Measurements from ENCODE around the gene TNFRSF25. TPM values are rescaled to one million over a fixed set of nuclear protein-coding genes. Genes with fewer than 3 reads are reported as not detected.
"Not testable (repeated sequence)": the region's sequence is repeated elsewhere in the genome, so short reads cannot be mapped to it uniquely, and the experiment has no call there.

TNFRSF25 gene
- total RNA-seq, 2 experiments from 2014 or later = 82.4 to 87.0 TPM

- Mint-ChIP-seq H3K27me3 (ENCODE audit: low read depth) (peaks cover 42% of the 10 kb centered on the region), H3K27ac (no peak overlapping the region), H3K4me3 (no peak overlapping the region), H3K4me1 (ENCODE audit: low read depth) (peaks cover 12% of the 10 kb centered on the region), H3K36me3 (ENCODE audit: low read depth) (no peaks in the 10 kb centered on the region), H3K9me3 (no peaks in the 10 kb centered on the region)
- CTCF ChIA-PET = interaction anchor here (0.6 to 1.8 kb wide), 4 partner anchors 12 to 127 kb away, joined by 3 to 5 read pairs (median 4); no protein-coding TSS in a partner anchor
- DNase-seq = no peak
- intact Hi-C loops (cut with micrococcal nuclease) = loop anchor here (2.0 kb wide), 1 partner anchor 31 kb away; no protein-coding TSS in a partner anchor
Measured at GRCh38 chr1:6443339-6444115, 22.4 kb downstream of the TNFRSF25 start.

- peaks cover 9% of the 10 kb centered on the region for H3K4me1 Mint-ChIP-seq (ENCODE audit: low read depth)
- no peak for DNase-seq
- no peaks in the 10 kb centered on the region for H3K36me3 Mint-ChIP-seq (ENCODE audit: low read depth)
- H3K27me3 Mint-ChIP-seq (ENCODE audit: low read depth) = peaks cover 37% of the 10 kb centered on the region
- no peaks in the 10 kb centered on the region for H3K9me3 Mint-ChIP-seq
- H3K4me3 Mint-ChIP-seq = no peak overlapping the region
- intact Hi-C loops (cut with micrococcal nuclease) = no loop called here
- no peak overlapping the region for H3K27ac Mint-ChIP-seq
- CTCF ChIA-PET = interaction anchor here (1.3 to 5.1 kb wide), 4 partner anchors 19 to 194 kb away, joined by 3 to 39 read pairs (median 22); no protein-coding TSS in a partner anchor
Measured at GRCh38 chr1:6441586-6441985, 24.4 kb downstream of the TNFRSF25 start.

GRCh38 chr1:6440198-6441126 is 25.5 kb downstream of the TNFRSF25 start:
- Mint-ChIP-seq H3K4me1 (ENCODE audit: low read depth) (peaks cover 5% of the 10 kb centered on the region), H3K9me3 (no peaks in the 10 kb centered on the region), H3K27me3 (ENCODE audit: low read depth) (peaks cover 29% of the 10 kb centered on the region), H3K27ac (no peak overlapping the region), H3K4me3 (no peak overlapping the region), H3K36me3 (ENCODE audit: low read depth) (no peaks in the 10 kb centered on the region)
- CTCF ChIA-PET = interaction anchor here (0.8 to 5.1 kb wide), 5 partner anchors 17 to 193 kb away, joined by 3 to 39 read pairs (median 18); no protein-coding TSS in a partner anchor
- intact Hi-C loops (cut with micrococcal nuclease) = no loop called here
- DNase-seq = peak; percentile 73

GRCh38 chr1:6438047-6438525 is 27.9 kb downstream of the TNFRSF25 start:
- H3K4me3 Mint-ChIP-seq = no peak overlapping the region
- CTCF ChIA-PET = interaction anchor here (0.6 to 5.1 kb wide), 31 partner anchors 9 to 322 kb away, joined by 3 to 39 read pairs (median 4); no protein-coding TSS in a partner anchor

GRCh38 chr1:6437012-6437700 is 28.8 kb downstream of the TNFRSF25 start:
- CTCF ChIA-PET = interaction anchor here (0.5 to 5.1 kb wide), 17 partner anchors 12 to 232 kb away, joined by 3 to 39 read pairs (median 5); no protein-coding TSS in a partner anchor
- H3K4me3 Mint-ChIP-seq; H3K9me3 Mint-ChIP-seq; H3K27ac Mint-ChIP-seq; intact Hi-C loops (cut with micrococcal nuclease); DNase-seq; H3K36me3 Mint-ChIP-seq (ENCODE audit: low read depth); H3K4me1 Mint-ChIP-seq (ENCODE audit: low read depth): not testable (repeated sequence)
- H3K27me3 Mint-ChIP-seq (ENCODE audit: low read depth) = peaks cover 27% of the 10 kb centered on the region

More at GRCh38 chr1:6438047-6438525, 27.9 kb downstream of the TNFRSF25 start:
- intact Hi-C loops (cut with micrococcal nuclease) = loop anchor here (1.0 to 2.0 kb wide), 3 partner anchors 15 to 192 kb away; no protein-coding TSS in a partner anchor
- no peaks in the 10 kb centered on the region for H3K9me3 Mint-ChIP-seq
- peaks cover 3% of the 10 kb centered on the region for H3K4me1 Mint-ChIP-seq (ENCODE audit: low read depth)
- H3K27ac Mint-ChIP-seq = no peak overlapping the region
- H3K27me3 Mint-ChIP-seq (ENCODE audit: low read depth) = peaks cover 27% of the 10 kb centered on the region
- DNase-seq = peak; percentile 81
- no peaks in the 10 kb centered on the region for H3K36me3 Mint-ChIP-seq (ENCODE audit: low read depth)

GRCh38 chr1:6436277-6436676 is 29.7 kb downstream of the TNFRSF25 start:
- H3K4me3 Mint-ChIP-seq; intact Hi-C loops (cut with micrococcal nuclease); H3K27ac Mint-ChIP-seq; DNase-seq; H3K4me1 Mint-ChIP-seq (ENCODE audit: low read depth); H3K36me3 Mint-ChIP-seq (ENCODE audit: low read depth); H3K9me3 Mint-ChIP-seq: not testable (repeated sequence)
- CTCF ChIA-PET = interaction anchor here (1.1 kb wide), 1 partner anchor 32 kb away, joined by 4 read pairs; no protein-coding TSS in a partner anchor
- peaks cover 22% of the 10 kb centered on the region for H3K27me3 Mint-ChIP-seq (ENCODE audit: low read depth)

- intact Hi-C loops (cut with micrococcal nuclease) = no loop called here
- CTCF ChIA-PET = interaction anchor here (0.6 kb wide), 1 partner anchor 31 kb away, joined by 3 read pairs; no protein-coding TSS in a partner anchor
- peaks cover 18% of the 10 kb centered on the region for H3K27me3 Mint-ChIP-seq (ENCODE audit: low read depth)
Measured at GRCh38 chr1:6435547-6435946, 30.4 kb downstream of the TNFRSF25 start.

GRCh38 chr1:6435129-6435528 is 30.8 kb downstream of the TNFRSF25 start:
- no peak overlapping the region for H3K27ac Mint-ChIP-seq
- peaks cover 18% of the 10 kb centered on the region for H3K27me3 Mint-ChIP-seq (ENCODE audit: low read depth)
- peaks cover 3% of the 10 kb centered on the region for H3K4me1 Mint-ChIP-seq (ENCODE audit: low read depth)
- no peaks in the 10 kb centered on the region for H3K9me3 Mint-ChIP-seq
- DNase-seq = no peak
- no peaks in the 10 kb centered on the region for H3K36me3 Mint-ChIP-seq (ENCODE audit: low read depth)
- intact Hi-C loops (cut with micrococcal nuclease) = no loop called here
- H3K4me3 Mint-ChIP-seq = no peak overlapping the region
- CTCF ChIA-PET = interaction anchor here (0.6 kb wide), 1 partner anchor 31 kb away, joined by 3 read pairs; no protein-coding TSS in a partner anchor

More at GRCh38 chr1:6435547-6435946, 30.4 kb downstream of the TNFRSF25 start:
- Mint-ChIP-seq H3K9me3 (no peaks in the 10 kb centered on the region), H3K4me3 (no peak overlapping the region), H3K27ac (no peak overlapping the region), H3K36me3 (ENCODE audit: low read depth) (no peaks in the 10 kb centered on the region), H3K4me1 (ENCODE audit: low read depth) (peaks cover 3% of the 10 kb centered on the region)
- no peak for DNase-seq

- no peak for DNase-seq
- intact Hi-C loops (cut with micrococcal nuclease) = no loop called here
- CTCF ChIA-PET = no interaction called here
- Mint-ChIP-seq H3K4me1 (ENCODE audit: low read depth) (no peaks in the 10 kb centered on the region), H3K27ac (no peak overlapping the region), H3K27me3 (ENCODE audit: low read depth) (peaks cover 12% of the 10 kb centered on the region), H3K9me3 (no peaks in the 10 kb centered on the region), H3K36me3 (ENCODE audit: low read depth) (no peaks in the 10 kb centered on the region), H3K4me3 (no peak overlapping the region)
Measured at GRCh38 chr1:6434186-6434585, 31.8 kb downstream of the TNFRSF25 start.

- H3K9me3 Mint-ChIP-seq; H3K4me3 Mint-ChIP-seq; H3K4me1 Mint-ChIP-seq (ENCODE audit: low read depth); intact Hi-C loops (cut with micrococcal nuclease); CTCF ChIA-PET; H3K27me3 Mint-ChIP-seq (ENCODE audit: low read depth); H3K27ac Mint-ChIP-seq; DNase-seq; H3K36me3 Mint-ChIP-seq (ENCODE audit: low read depth): not testable (repeated sequence)
Measured at GRCh38 chr1:6431645-6432579, 34.1 kb downstream of the TNFRSF25 start.

Data from activated naive CD4-positive, alpha-beta T cell treated with anti-CD3 and anti-CD28 coated beads for 36 hours (primary cell).